Endothelial cell (in vitro differentiated cells): Measurements from ENCODE around the gene CDC42. TPM values are rescaled to one million over a fixed set of nuclear protein-coding genes. Genes with fewer than 3 reads are reported as not detected.

ENCODE experiments used
- DNase-seq: peaks from one replicate; pipeline ENCODE4 v3.0.0; 2021; ENCODE audit warnings: low spot score
- H3K27ac Mint-ChIP-seq: one replicate; pipeline ENCODE4 v1.8.0; 2021; ENCODE audit warnings: mixed read lengths, inconsistent platforms; ENCODE audit not compliant: unreplicated experiment
- H3K27me3 Mint-ChIP-seq: one replicate; pipeline ENCODE4 v1.8.0; 2021; ENCODE audit warnings: mild to moderate bottlenecking, moderate library complexity, mixed read lengths, inconsistent platforms; ENCODE audit not compliant: unreplicated experiment
- H3K36me3 Mint-ChIP-seq: one replicate; pipeline ENCODE4 v1.8.0; 2021; ENCODE audit warnings: mild to moderate bottlenecking, low read depth, mixed read lengths, inconsistent platforms; ENCODE audit not compliant: unreplicated experiment
- H3K4me1 Mint-ChIP-seq: one replicate; pipeline ENCODE4 v1.8.0; 2021; ENCODE audit warnings: mild to moderate bottlenecking, mixed read lengths, inconsistent platforms; ENCODE audit not compliant: unreplicated experiment
- H3K4me3 Mint-ChIP-seq: one replicate; pipeline ENCODE4 v1.8.0; 2021; ENCODE audit warnings: mild to moderate bottlenecking, mixed read lengths, inconsistent platforms; ENCODE audit not compliant: unreplicated experiment
- H3K9me3 Mint-ChIP-seq: one replicate; pipeline ENCODE4 v1.8.0; 2021; ENCODE audit warnings: mixed read lengths, inconsistent platforms; ENCODE audit not compliant: unreplicated experiment
- CTCF ChIP-seq: fragments of 200-600 bp; sonication (generic); IDR thresholded peaks from one replicate; pipeline ENCODE4 v1.5.0; 2021; ENCODE audit warnings: antibody characterized with exemption; ENCODE audit not compliant: unreplicated experiment
- total RNA-seq: library from RNA; stranded (reverse); fragmentation: NEBNext Ultra II Directional; extraction: Animal tissue kit (Norgen Biotek cat#: 25700); gene quantifications from one replicate; pipeline ENCODE4 v1.2.1, GENCODE V29; 2021; ENCODE audit not compliant: unreplicated experiment

CDC42 gene
- total RNA-seq, 1 donor from 2014 or later: 370 TPM

GRCh38 chr1:22120469-22120790 is 67.9 kb downstream of the CDC42 start:
- Mint-ChIP-seq H3K4me1 (peaks cover 4% of the 10 kb centered on the region), H3K27me3 (peaks cover 6% of the 10 kb centered on the region), H3K9me3 (no peaks in the 10 kb centered on the region), H3K36me3 (peaks cover 9% of the 10 kb centered on the region), H3K27ac (no peak overlapping the region), H3K4me3 (no peak overlapping the region)
- no peak for DNase-seq
- TF ChIP-seq CTCF: no peak

GRCh38 chr1:22121421-22121911 is 69.0 kb downstream of the CDC42 start:
- Mint-ChIP-seq H3K27me3 (peaks cover 4% of the 10 kb centered on the region), H3K27ac (no peak overlapping the region), H3K4me1 (no peaks in the 10 kb centered on the region), H3K4me3 (no peak overlapping the region), H3K36me3 (peaks cover 9% of the 10 kb centered on the region), H3K9me3 (no peaks in the 10 kb centered on the region)
- no peak for TF ChIP-seq CTCF
- no peak for DNase-seq

- H3K4me1 Mint-ChIP-seq: peaks cover 2% of the 10 kb centered on the region
- H3K4me3 Mint-ChIP-seq: no peak overlapping the region
- DNase-seq: no peak
- TF ChIP-seq CTCF: no peak
- no peak overlapping the region for H3K27ac Mint-ChIP-seq
- H3K27me3 Mint-ChIP-seq: peaks cover 2% of the 10 kb centered on the region
- H3K36me3 Mint-ChIP-seq: peaks cover 6% of the 10 kb centered on the region
- H3K9me3 Mint-ChIP-seq: no peaks in the 10 kb centered on the region
Observed at GRCh38 chr1:22122273-22123070, 70.0 kb downstream of the CDC42 start.

GRCh38 chr1:22123071-22123390 is 70.5 kb downstream of the CDC42 start:
- H3K9me3 Mint-ChIP-seq: no peaks in the 10 kb centered on the region
- peaks cover 6% of the 10 kb centered on the region for H3K36me3 Mint-ChIP-seq
- TF ChIP-seq CTCF: no peak
- peaks cover 8% of the 10 kb centered on the region for H3K4me1 Mint-ChIP-seq
- no peak for DNase-seq
- H3K27ac Mint-ChIP-seq: no peak overlapping the region
- peaks cover 2% of the 10 kb centered on the region for H3K27me3 Mint-ChIP-seq
- no peak overlapping the region for H3K4me3 Mint-ChIP-seq

GRCh38 chr1:22123901-22124404 is 71.4 kb downstream of the CDC42 start:
- peaks cover 6% of the 10 kb centered on the region for H3K36me3 Mint-ChIP-seq
- no peak overlapping the region for H3K27ac Mint-ChIP-seq
- peaks cover 2% of the 10 kb centered on the region for H3K27me3 Mint-ChIP-seq
- no peak for TF ChIP-seq CTCF
- H3K4me3 Mint-ChIP-seq: no peak overlapping the region
- no peak for DNase-seq
- H3K9me3 Mint-ChIP-seq: no peaks in the 10 kb centered on the region
- peaks cover 9% of the 10 kb centered on the region for H3K4me1 Mint-ChIP-seq
